ENCODE measurements around the gene CFAP70. TPM values are rescaled to one million over a fixed set of nuclear protein-coding genes. Genes with fewer than 3 reads are reported as not detected.
"Not testable (repeated sequence)": the region's sequence is repeated elsewhere in the genome, so short reads cannot be mapped to it uniquely, and the experiment has no call there.

Gene CFAP70
- polyA plus RNA-seq, 4 donors, result 10.0 to 29.8 (median 16.4) TPM

DNA sequence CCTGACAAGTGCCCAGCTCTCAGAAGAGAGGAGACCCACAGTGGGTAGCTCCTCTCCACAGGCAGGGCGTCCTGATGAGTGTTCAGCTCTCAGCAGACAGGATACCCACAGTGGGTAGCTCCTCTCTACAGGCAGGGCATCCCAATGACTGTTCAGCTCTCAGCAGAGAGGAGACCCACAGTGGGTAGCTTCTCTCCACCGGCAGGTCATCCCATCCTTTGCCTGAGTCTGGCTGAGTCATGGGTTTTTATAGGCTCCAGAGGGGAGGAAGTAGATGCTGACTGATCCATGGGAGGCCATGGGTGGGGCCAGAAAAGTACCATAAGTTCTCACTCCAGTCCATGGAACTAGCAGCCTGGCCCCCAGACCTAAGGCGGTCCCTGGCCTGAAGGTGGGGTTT is 18.5 kb downstream of the CFAP70 start:
- DNase-seq (ENCODE audit: low read depth in 4 of 4, low spot score in 2 of 4), result no peak

DNA sequence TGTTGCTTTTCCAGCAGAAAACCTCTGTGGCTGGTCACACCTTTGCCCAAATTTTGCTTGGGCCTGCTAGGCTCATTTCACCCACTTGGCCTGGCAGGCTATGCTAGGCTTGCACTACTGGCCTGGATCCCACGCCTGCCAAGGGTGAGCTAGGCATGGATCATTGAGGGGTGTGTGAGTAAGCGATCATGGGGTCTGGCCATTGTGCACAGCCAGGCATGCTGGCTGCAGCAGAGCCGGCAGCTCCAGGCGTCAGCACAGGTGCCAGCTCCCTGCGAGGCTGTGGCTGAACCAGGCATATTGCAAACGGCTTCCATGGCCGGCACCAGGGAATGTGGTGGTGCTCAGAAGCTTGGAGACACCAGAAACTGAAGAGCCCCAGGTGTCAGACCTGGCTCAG is 19.2 kb downstream of the CFAP70 start:
- DNase-seq (ENCODE audit: low read depth in 4 of 4, low spot score in 2 of 4), result no peak

DNA sequence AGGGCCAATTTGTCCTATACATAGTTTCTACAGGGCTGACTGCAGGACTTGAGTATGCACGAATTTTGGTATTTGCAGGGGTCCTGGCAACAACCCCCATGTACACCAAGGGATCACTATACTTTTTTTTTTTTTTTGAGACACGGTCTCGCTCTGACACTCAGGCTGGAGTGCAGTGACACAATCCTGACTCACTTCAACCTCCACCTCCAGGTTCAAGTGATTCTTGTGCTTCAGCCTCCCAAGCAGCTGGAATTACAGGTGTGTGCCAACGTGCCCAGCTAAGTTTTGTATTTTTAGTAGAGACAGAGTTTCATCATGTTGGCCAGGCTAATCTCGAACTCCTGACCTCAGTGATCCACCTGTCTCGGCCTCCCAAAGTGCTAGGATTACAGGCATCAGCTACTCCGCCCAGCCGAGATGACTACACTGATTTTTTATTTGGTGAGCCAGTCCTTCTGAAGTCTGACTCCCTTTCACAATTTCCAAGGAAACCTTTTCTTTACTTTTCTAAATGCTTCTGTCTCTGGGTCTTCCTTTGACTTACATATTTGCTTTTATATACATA is 19.8 kb downstream of the CFAP70 start:
- no peak for DNase-seq (ENCODE audit: low read depth in 4 of 4, low spot score in 2 of 4)

DNA sequence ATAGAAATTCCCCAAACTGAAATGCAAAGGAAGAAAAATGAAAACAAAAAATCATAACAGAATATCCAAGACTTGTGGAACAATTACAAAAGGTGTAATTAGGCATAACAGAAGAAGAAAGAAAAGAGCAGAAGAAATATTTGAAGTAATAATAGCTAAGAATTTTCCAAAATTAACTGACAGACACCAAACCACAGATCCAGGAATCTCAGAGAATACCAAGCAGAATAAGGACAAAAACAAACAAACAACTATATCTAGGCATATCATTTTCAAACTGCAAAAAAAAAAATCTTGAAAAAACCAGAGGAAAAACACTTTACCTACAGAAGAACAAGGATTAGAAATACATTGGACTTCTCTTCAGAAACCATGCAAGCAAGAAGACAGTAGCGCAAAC is 25.5 kb downstream of the CFAP70 start:
- DNase-seq (ENCODE audit: low read depth in 4 of 4, low spot score in 2 of 4), result no peak

DNA sequence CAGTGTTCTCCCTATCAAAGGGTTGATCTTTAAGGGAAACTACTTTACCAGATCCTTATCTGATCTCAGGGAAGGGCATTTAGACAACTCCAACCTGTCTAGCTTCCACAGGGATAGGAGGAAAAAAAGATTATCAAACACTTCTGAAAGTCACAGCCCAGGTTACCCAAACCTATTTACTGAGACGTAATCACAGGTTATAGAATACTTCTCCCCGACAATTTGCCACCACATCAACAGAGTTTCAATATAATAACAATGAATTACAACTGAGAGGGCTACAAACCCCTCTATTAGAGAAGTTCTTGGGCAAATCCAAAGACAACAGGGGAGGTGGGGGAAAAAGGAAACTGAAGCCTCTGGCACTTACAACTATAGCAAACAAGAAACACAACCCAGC is 26.3 kb downstream of the CFAP70 start:
- no peak for DNase-seq (ENCODE audit: low read depth in 4 of 4, low spot score in 2 of 4)

DNA sequence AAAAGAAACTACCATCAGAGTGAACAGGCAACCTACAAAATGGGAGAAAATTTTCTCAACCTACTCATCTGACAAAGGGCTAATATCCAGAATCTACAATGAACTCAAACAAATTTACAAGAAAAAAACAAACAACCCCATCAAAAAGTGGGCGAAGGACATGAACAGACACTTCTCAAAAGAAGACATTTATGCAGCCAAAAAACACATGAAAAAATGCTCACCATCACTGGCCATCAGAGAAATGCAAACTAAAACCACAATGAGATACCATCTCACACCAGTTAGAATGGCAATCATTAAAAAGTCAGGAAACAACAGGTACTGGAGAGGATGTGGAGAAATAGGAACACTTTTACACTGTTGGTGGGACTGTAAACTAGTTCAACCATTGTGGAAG is 30.1 kb downstream of the CFAP70 start:
- DNase-seq (ENCODE audit: low read depth in 4 of 4, low spot score in 2 of 4), result not testable (repeated sequence)

DNA sequence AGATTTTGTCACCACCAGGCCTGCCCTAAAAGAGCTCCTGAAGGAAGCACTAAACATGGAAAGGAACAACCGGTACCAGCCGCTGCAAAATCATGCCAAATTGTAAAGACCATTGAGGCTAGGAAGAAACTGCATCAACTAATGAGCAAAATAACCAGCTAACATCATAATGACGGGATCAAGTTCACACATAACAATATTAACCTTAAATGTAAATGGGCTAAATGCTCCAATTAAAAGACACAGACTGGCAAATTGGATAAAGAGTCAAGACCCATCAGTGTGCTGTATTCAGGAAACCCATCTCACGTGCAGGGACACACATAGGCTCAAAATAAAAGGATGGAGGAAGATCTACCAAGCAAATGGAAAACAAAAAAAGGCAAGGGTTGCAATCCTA is 33.4 kb downstream of the CFAP70 start:
- not testable (repeated sequence) for DNase-seq (ENCODE audit: low read depth in 4 of 4, low spot score in 2 of 4)

DNA sequence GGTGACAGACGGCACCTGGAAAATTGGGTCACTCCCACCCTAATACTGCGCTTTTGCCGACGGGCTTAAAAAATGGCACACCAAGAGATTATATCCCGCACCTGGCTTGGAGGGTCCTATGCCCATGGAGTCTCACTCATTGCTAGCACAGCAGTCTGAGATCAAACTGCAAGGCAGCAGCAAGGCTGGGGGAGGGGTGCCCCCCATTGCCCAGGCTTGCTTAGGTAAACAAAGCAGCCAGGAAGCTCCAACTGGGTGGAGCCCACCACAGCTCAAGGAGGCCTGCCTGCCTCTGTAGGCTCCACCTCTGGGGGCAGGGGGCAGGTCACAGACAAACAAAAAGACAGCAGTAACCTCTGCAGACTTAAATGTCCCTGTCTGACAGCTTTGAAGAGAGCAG is 35.1 kb downstream of the CFAP70 start:
- not testable (repeated sequence) for DNase-seq (ENCODE audit: low read depth in 4 of 4, low spot score in 2 of 4)

DNA sequence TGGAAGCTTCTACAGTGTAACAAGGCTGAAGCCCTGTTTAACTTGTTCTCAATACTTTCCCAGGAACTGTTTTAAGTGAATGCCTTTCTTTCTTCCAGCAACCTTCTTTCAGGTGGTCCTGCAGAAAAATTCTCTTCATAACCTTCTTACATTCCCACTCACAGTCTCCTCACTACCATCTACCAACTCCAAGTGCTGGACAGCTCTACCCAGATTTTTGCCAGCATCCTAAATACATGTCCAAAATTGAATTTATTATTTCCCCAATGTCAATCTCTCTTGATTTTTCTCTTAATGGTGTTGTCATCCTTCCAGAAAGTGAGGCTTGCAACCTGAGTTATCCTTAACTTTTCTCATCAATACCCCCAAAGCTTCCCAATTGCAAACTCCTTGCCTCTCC is 48.2 kb downstream of the CFAP70 start:
- no peak for DNase-seq (ENCODE audit: low read depth in 4 of 4, low spot score in 2 of 4)

DNA sequence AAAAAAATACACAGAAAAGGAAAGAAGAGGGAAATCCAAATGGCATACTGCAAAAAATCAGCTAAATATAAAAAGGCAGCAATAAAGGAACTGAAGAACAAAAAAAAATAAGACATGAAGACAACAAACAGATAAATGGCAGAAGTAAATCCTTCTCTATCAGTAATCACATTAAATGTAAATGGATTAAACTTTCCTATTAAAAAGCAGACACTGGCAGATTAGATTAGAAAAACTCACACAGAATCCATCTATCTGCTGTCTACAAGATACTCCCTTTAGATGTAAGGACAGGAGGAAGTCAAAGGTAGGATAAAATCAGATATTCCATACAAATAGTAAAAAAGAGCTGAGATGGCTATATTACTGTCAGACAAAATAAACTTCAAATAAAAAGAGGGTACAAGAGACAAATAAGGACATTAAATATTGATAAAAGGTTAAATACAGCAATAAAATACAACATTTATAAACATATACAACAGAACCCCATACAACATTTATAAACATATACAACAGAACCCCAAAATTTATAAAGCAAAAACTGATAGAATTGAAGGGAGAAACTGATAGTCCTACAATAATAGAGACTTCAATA is 51.4 kb downstream of the CFAP70 start:
- DNase-seq (ENCODE audit: low read depth in 4 of 4, low spot score in 2 of 4), result no peak

DNA sequence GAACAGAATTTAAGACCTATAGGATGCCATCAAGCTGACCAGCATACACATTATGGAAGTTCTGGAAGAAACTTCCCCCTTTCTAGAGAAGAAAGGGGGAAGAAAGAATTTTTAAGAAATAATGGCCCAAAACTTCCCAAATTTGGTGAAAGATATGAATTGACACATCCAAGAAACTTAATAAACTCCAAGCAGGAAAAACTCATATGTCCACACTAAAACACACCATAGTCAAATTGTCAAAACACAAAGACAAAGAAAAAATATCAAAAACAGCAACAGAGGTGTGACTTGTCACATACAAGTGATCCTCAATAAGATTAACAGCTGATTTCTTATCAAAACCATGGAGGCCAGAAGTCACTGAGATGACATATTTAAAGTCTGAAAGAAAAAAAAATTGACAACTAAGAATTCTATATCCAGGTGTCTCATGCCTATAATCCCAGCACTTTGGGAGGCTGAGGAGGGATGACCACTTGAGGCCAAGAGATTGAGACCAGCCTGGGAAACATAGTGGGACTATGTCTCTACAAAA is 52.4 kb downstream of the CFAP70 start:
- DNase-seq (ENCODE audit: low read depth in 4 of 4, low spot score in 2 of 4), result no peak

DNA sequence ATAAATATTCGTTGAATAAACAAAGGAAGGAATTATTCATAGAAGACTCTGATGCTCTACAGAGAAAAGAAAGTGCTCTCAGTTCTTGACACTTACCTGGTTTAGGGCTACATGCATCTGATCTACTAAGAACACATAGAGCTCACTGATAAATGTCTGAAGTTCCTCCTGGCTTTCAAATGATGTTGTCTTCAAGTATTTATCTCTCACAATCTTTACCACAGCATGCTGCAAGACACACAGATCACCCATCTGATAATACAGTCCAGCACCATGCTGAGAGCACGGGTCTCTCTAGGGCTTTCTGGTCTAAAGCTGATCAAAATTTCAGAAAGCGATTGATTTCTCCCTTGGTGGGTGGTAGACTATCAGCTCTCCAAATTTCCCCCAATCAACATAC is 61.7 kb downstream of the CFAP70 start:
- no peak for DNase-seq (ENCODE audit: low read depth in 4 of 4, low spot score in 2 of 4)

DNA sequence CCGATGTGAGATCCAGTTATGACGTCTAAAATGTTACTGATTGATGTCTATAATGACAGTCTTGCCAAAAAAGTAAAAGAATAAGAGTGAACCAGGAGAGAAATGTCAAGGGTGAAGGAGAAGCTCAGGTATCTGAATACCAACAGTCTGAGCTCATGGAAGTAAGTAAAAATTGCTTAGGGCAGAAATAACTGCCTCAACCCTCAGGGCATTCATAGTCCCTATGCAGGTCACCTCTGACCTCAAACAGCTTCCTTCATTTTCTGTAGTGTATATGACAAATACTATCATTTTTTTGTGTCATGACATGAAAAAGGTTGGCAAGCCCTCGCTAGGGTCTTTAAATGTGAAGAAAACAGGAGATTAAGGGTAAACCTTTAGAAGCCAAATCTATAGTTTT is 65.2 kb downstream of the CFAP70 start:
- no peak for DNase-seq (ENCODE audit: low read depth in 4 of 4, low spot score in 2 of 4)

DNA sequence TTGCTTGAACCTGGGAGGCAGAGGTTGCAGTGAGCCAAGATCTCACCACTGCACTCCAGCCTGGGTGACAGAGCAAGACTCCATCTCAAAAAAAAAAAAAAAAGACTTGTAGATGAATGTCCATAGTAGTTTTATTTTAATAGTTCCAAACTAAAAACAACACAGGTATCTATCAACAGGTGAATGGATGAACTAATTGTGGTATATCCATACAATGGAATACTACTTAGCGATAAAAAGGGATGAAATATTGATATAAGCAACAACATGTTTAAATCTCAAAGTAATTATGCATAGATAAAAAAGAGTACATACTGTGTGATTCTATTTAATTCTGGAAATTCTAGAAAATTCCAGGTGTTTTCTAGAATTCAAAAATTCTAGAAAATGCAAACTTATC is 68.7 kb downstream of the CFAP70 start:
- no peak for DNase-seq (ENCODE audit: low read depth in 4 of 4, low spot score in 2 of 4)

DNA sequence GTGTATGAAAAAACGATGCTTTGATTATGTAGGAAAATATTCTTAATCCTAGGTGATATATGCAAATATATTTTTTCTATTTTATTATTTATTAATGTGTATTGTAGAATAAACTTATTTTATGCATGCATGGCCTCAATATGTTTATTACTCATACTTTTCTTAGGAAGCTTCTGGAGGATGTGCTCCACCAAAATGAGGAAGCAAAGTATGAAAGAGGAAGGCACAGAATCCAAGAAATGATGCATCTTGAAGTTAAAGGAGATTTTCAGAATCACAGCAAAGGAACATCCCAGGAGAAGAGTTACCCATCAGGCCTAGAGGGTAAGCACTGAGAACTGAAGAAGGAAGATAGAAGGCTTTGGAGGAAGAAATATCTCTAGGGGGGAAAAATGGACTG is 71.2 kb downstream of the CFAP70 start:
- DNase-seq (ENCODE audit: low read depth in 4 of 4, low spot score in 2 of 4), result no peak

DNA sequence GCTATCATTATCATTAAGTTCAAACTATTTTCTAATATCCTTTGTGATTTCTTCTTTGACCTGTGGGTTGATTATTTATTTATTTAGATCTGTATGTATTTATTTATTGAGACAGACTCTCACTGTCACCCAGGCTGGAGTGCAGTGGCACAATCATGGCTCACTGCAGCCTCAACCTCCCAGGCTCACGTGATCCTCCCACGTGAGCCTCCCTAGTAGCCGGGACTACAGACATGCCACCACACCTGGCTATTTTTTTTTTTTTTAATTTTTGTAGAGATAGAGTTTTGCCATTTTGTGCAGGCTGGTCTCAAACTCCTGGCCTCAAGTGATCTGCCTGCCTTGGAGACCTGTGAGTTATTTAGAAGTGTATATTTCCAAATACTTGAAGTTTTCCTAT is 77.6 kb downstream of the CFAP70 start:
- DNase-seq (ENCODE audit: low read depth in 4 of 4, low spot score in 2 of 4), result no peak

DNA sequence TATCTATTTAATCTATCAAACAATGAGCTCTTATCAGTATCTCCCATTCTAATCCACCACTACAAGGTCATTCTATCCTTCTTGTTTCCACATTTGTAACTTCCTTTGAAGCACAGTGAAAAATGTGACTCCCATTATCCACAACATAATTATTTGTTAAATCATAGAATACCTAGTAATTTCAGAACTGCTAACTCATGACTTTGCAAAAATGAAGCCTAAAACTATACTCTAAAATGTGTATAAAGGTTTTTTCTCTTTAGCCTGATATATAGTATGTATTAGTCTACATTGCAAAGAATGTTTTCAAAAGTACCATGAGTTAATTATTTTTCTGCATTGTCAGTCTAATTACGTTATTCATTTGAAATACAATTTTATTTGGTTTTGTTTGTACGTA is 94.2 kb downstream of the CFAP70 start:
- DNase-seq (ENCODE audit: low read depth in 4 of 4, low spot score in 2 of 4), result no peak

DNA sequence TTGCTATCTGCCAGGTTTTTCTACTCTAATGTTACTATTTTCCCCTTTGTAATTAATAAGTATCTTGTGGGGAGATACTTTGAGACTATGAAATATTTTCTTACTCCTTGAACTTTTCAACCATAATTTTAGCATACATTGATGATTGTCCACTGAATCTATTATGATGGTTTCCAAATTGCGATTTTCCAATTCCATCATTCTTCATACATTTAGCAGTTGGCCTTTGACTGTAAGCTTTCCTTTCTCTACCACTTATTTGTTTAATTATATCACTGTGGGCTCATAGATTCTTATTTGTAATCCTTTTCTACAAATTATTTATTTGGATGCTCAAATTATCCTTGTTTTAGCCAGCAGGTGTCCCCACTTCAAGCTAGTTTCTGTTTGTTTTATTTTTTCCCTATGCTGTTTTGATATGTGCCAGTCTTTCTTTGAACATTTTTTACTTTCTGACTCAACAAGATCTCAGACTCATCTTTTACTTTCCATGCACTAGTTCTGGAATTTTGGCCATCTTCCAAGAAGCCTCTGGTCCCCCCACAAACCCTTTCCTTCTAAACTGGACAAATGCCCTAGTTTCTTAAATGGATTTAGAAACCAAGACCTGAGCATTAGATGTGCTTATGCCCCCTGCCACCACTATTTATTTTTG is 94.8 kb downstream of the CFAP70 start:
- no peak for DNase-seq (ENCODE audit: low read depth in 4 of 4, low spot score in 2 of 4)

DNA sequence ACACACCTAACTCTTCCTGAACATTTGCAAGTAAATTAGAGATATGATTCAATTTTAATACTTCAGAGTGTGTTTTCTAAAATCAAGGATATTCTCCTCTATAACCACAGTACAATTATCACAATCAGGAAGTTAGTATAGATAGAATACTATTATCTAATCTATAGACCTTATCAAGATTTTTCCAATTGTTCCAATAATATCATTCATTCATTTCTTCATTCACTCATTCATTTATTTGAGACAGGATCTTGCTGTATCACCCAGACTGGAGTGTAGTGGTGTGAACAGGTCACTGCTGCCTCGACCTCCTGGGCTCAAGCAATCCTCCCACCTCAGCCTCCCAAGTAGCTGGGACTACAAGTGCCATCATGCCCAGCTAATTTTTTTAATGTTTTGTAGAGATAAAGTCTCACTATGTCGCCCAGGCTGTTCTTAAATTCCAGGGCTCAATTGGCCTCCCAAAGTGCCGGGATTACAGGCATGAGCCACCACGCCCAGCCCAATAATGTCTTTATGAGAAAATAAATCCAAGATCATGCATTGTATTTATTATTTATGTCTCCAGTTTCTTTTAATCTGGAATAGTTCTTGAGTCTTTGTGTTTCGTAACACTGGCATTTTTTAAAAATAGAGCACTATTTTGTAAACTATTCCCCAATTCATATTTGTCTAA is 95.6 kb downstream of the CFAP70 start:
- no peak for DNase-seq (ENCODE audit: low read depth in 4 of 4, low spot score in 2 of 4)

DNA sequence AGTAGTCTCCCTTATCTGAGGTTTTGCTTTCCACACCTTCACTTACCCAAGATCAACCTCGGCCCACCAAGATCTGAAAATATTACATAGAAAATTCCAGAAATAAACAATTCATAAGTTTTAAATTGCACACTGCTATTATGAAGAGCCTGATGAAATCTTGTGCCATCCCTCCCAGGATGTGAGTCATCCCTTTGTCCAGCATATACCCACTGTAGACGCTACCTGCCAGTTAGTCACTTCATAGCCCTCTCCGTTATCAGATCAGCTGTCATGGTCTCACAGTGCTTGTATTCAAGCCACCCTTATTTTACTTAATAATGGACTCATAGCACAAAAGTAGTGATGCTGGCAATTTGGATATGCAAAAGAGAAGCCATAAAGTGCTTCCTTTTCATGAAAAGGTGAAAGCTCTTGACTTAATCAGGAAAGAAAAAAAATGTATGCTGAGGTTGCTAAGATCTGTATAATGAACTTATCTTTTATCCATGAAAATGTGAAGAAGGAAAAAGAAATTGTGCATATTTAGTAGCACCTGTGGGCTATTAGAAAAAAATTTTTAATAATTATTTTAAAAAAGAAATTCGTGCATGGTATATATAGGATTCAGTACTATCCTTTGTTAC is 96.4 kb downstream of the CFAP70 start:
- no peak for DNase-seq (ENCODE audit: low read depth in 4 of 4, low spot score in 2 of 4)

DNA sequence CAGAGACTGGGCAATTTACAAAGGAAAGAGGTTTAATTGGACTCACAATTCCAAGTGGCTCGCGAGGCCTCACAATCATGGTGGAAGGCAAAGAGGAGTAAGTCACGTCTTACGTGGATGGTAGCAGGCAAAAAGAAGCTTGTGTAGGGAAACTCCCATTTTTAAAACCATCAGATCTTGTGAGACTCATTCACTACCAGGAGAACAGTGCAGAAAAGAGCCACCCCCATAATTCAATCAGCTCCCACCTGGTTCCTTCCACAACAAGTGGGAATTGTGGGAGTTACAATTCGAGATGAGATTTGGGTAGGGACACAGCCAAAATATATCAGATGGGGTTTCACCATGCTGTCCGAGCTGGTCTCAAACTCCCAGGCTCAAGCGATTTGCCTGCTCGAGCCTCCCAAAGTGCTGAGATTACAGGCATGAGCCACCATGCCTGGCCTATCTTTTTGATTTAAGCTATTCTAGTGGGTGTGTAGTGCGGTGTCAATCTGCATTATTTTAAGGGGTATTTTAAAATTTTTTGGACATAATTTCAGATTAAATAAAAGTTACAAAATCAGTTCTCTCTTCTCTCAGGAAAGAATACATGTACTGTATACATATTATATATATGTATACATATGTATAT is 97.2 kb downstream of the CFAP70 start:
- DNase-seq (ENCODE audit: low read depth in 4 of 4, low spot score in 2 of 4), result no peak

All from left renal cortex interstitium (tissue), 4 donors.